GM12801 (cell line): ENCODE results near the gene CTNNA2.

ENCODE experiments used
- CTCF ChIP-seq: IDR thresholded peaks from one replicate; pipeline ENCODE4 v1.5.1; 2011; ENCODE audit warnings: control low read depth; ENCODE audit not compliant: insufficient read length; ENCODE audit errors: extremely low read depth

CTNNA2 gene

DNA sequence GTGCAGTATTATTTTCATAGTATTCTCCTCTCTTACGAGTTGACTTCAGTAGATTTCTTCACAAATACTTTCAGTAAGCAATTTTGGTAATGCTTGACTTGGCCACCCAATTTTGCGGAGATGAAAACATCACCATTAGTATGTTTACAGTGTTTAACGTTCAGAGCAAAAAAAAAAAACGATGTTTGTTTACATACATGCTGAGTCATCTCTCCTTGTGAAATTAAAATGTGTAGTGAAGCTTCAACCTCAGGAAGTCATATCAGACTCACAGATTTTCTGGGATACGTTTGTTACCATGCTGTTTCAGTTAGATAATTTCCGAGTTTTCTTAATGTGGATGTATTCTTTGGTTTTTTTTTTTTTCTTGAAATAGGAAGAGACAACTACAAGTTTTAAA lies 100.1 kb downstream of the CTNNA2 start:
- no peak for TF ChIP-seq CTCF

DNA sequence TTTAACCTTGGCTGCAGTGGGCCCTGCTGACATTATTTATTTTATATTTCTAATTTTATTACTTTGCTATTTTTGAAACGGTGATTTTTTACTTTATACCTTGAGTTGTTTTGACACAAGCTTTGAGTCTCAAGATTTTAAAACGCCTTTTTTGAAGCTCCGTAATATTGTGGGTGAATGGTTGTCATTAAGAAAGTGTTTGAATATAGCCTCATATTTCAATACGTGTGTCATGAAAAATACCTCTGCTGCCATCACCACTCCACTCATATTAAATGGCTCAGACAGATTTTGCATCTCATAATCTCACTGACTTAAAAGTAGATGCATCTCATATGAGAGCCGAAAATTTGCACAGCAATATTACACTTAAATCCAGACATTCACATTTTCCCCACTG lies 106.6 kb downstream of the CTNNA2 start:
- no peak for TF ChIP-seq CTCF

GRCh38 chr2:79619976-79620375 lies 107.1 kb downstream of the CTNNA2 start:
- TF ChIP-seq CTCF, result no peak

DNA sequence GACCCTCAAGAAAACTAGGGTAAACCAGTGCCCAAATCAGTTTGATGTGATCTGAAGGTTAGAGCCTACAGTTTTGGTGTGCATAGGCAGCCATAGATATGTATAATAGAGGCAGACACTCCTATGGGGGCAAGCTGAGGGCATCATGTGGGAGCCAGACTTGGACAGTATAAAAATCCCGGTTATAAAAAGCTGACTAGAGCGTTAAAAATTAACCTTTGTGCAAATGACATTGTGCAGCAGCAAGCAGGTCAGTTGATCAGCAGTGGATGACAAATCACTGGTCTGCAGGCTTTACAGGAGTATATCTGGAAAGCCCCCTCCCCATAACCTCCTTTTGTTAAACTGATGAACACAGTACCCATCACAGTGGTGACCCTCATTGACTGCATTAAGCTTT lies 107.8 kb downstream of the CTNNA2 start:
- TF ChIP-seq CTCF, result no peak

GRCh38 chr2:79621252-79621651 lies 108.4 kb downstream of the CTNNA2 start:
- TF ChIP-seq CTCF, result no peak

DNA sequence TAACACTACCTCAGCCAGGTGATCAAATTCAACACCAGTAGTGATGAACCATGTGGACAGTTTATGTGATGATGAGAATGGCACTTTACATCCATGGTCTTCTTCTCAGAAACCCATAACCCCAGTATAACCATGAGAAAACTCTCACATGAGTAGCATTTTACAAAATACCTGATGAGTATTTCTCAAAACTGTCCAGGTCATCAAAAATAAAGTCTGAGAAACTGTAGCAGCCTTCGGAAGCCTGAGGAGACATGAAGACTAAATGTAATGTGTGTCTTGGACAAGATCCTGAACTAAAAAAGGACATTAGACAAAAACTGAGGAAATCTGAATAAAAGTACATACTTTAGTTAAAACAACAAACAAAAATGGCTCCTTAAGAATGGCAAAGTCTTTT lies 108.9 kb downstream of the CTNNA2 start:
- no peak for TF ChIP-seq CTCF

DNA sequence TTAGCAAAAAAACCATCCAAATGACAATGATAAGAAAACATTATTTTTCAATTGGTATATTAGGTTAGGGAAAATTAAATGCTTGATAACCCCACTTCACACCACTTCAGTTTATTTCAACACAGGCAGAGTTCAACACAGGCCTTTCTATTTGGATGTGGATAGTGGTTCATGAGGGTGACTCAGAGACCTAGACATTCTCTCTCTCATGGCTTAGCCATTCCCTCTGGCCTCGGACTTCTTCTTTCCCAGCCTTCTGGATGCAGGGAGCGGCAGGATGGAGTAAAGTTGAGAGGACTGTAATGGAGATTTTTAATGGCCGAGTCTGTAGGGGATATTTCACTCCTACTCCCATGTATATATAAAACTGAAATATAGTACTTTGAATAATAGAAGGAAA lies 109.7 kb downstream of the CTNNA2 start:
- no peak for TF ChIP-seq CTCF

- TF ChIP-seq CTCF, result no peak
These were observed 114.4 kb downstream of the CTNNA2 start for GRCh38 chr2:79627237-79627636.
